Fibroblast of lung (primary cell): ENCODE measurements around the gene RFFL.

Experiments
- CTCF ChIP-seq, 2 donors: IDR thresholded peaks in 1 of 2; conservative IDR thresholded peaks in 1 of 2; 1 replicate in 1 of 2; 2 replicates in 1 of 2; pipeline ENCODE4 v1.5.1; 2011 to 2012; ENCODE audit warnings: low read length in 2 of 2, control low read depth in 1 of 2, inconsistent platforms in 1 of 2, low read depth in 1 of 2, mild to moderate bottlenecking in 1 of 2
- EZH2 ChIP-seq: IDR thresholded peaks from 2 replicates; pipeline ENCODE4 v1.5.1; 2012; ENCODE audit warnings: low read length, control low read depth, mild to moderate bottlenecking; ENCODE audit errors: missing control alignments

GRCh38 chr17:35051579-35052240, 11.8 kb downstream of the RFFL start:
- TF ChIP-seq CTCF (conservative IDR thresholded peaks at IDR 0.05 in 1 of 2, IDR thresholded peaks at IDR 0.05 in 1 of 2; ENCODE audit: low read depth in 1 of 2, low read length in 2 of 2) (no peak), EZH2 (no peak)
